Raji (cell line): ENCODE data around the gene GMDS.

Experiments used
- POLR2A ChIP-seq: IDR thresholded peaks from 2 replicates; pipeline ENCODE4 v1.6.1; 2011; ENCODE audit warnings: low read depth, low read length, control low read depth; ENCODE audit not compliant: insufficient read depth

The GMDS gene

GRCh38 chr6:1592852-1593251 is 652.6 kb downstream of the GMDS start:
- TF ChIP-seq POLR2A = no peak

- TF ChIP-seq POLR2A = no peak
Measured at GRCh38 chr6:1591926-1592325, 653.5 kb downstream of the GMDS start.

GRCh38 chr6:1591243-1591642 is 654.2 kb downstream of the GMDS start:
- no peak for TF ChIP-seq POLR2A

- no peak for TF ChIP-seq POLR2A
Measured at GRCh38 chr6:1590580-1590979, 654.8 kb downstream of the GMDS start.

GRCh38 chr6:1589208-1589607 is 656.2 kb downstream of the GMDS start:
- TF ChIP-seq POLR2A = no peak

- no peak for TF ChIP-seq POLR2A
Measured at GRCh38 chr6:1587977-1588376, 657.4 kb downstream of the GMDS start.

- no peak for TF ChIP-seq POLR2A
Measured at GRCh38 chr6:1587546-1587945, 657.9 kb downstream of the GMDS start.

- TF ChIP-seq POLR2A = no peak
Measured at GRCh38 chr6:1586861-1587450, 658.4 kb downstream of the GMDS start.

- TF ChIP-seq POLR2A = no peak
Measured at GRCh38 chr6:1586256-1586655, 659.1 kb downstream of the GMDS start.

- TF ChIP-seq POLR2A = no peak
Measured at GRCh38 chr6:1585669-1586049, 659.7 kb downstream of the GMDS start.

- no peak for TF ChIP-seq POLR2A
Measured at GRCh38 chr6:1584996-1585668, 660.3 kb downstream of the GMDS start.

GRCh38 chr6:1584146-1584545 is 661.3 kb downstream of the GMDS start:
- TF ChIP-seq POLR2A = no peak

GRCh38 chr6:1581120-1581991 is 664.0 kb downstream of the GMDS start:
- TF ChIP-seq POLR2A = no peak

GRCh38 chr6:1580585-1580984 is 664.8 kb downstream of the GMDS start:
- no peak for TF ChIP-seq POLR2A

GRCh38 chr6:1580109-1580508 is 665.3 kb downstream of the GMDS start:
- no peak for TF ChIP-seq POLR2A

GRCh38 chr6:1579096-1579495 is 666.3 kb downstream of the GMDS start:
- no peak for TF ChIP-seq POLR2A
